ENCODE results near the gene BICDL2. TPM values are rescaled to one million over a fixed set of nuclear protein-coding genes. Genes with fewer than 3 reads are reported as not detected.

The BICDL2 gene
- total and polyA plus RNA-seq, 2 of the 8 experiments (the other 6 are each of a cell fraction or from before 2014, with no cell fraction given): 7.3 to 15.9 TPM

GRCh38 chr16:3050487-3050886 lies 13.7 kb upstream of the BICDL2 start:
- H2BK12ac ChIP-seq (ENCODE audit: low read depth, low read length): no peak overlapping the region
- no peak overlapping the region for H2BK20ac ChIP-seq (ENCODE audit: low read length)
- no peaks in the 10 kb centered on the region; a peak in 1 of 8 replicates for H3K36me3 ChIP-seq (ENCODE audit: control insufficient read depth in 2 of 4, insufficient read depth in 4 of 4, low read length in 3 of 4)
- H2BK5ac ChIP-seq (ENCODE audit: low read depth, low read length): no peak overlapping the region
- H2BK15ac ChIP-seq (ENCODE audit: low read length): no peak overlapping the region
- no peak overlapping the region for H3K14ac ChIP-seq (ENCODE audit: insufficient read length)
- no peak overlapping the region for H3K27ac ChIP-seq (ENCODE audit: low read depth, low read length)
- no peak overlapping the region for H4K91ac ChIP-seq (replicated peaks; ENCODE audit: insufficient read length, low read length)
- ChIA-PET CTCF (ENCODE audit: partially characterized antibody) (interaction anchor here (2.5 to 7.4 kb wide), 2 partner anchors 9 to 19 kb away, joined by 10 to 117 read pairs; no protein-coding TSS in a partner anchor), POLR2A (ENCODE audit: partially characterized antibody) (interaction anchor here (0.7 to 6.1 kb wide), 8 partner anchors 8 to 91 kb away, joined by 3 to 94 read pairs (median 12); partner anchors contain the start of genes BICDL2, CLDN6, HCFC1R1 and THOC6)
- H4K20me1 ChIP-seq (replicated peaks in 1 of 2; ENCODE audit: control insufficient read depth in 1 of 2, insufficient read depth in 2 of 2, low read length in 2 of 2): peaks cover 0 to 18% of the 10 kb centered on the region in 2 experiments
- no peak overlapping the region for H2AK5ac ChIP-seq (ENCODE audit: low read depth, low read length)
- peaks cover 0 to 3% (median 2%) of the 10 kb centered on the region in 4 experiments; a peak in 3 of 7 replicates for H3K4me1 ChIP-seq (replicated peaks in 1 of 4; ENCODE audit: control insufficient read depth in 3 of 4, insufficient read depth in 4 of 4, low read length in 3 of 4)
- H3K18ac ChIP-seq (ENCODE audit: extremely low read depth, low read length): no peak overlapping the region
- H3K23me2 ChIP-seq (ENCODE audit: low read depth, low read length): peaks cover 6% of the 10 kb centered on the region; the same call in 1 of the 2 replicates
- H3K56ac ChIP-seq (replicated peaks; ENCODE audit: insufficient read length, low read depth, low read length): no peak overlapping the region
- no peaks in the 10 kb centered on the region for H3K79me1 ChIP-seq (ENCODE audit: low read depth, low read length)
- 87% methylated on average over 5 of the region's 5 CpGs; no CpG with 5 or more reads in 1 of the 2 experiments for WGBS, 2 experiments (ENCODE audit: extremely low coverage in 1 of 2, insufficient coverage in 1 of 2, insufficient read length in 1 of 2, insufficient replicate concordance in 2 of 2, low coverage in 1 of 2, low lambda C conversion rate in 2 of 2, missing lambda C conversion rate in 1 of 2)
- DNase-seq (ENCODE audit: low read depth in 1 of 2, low spot score in 2 of 2) (no peak), FAIRE-seq (no peak)
- H2AFZ ChIP-seq (ENCODE audit: low read length): no peak overlapping the region
- H3K4me3 ChIP-seq (ENCODE audit: extremely low read depth in 1 of 4, insufficient read depth in 2 of 4, low read depth in 3 of 4, low read length in 4 of 4): no peak overlapping the region
- H3K4me2 ChIP-seq (ENCODE audit: insufficient read depth in 1 of 2, low read depth in 2 of 2, low read length in 2 of 2): no peak overlapping the region
- peaks cover 0 to 8% (median 3%) of the 10 kb centered on the region in 4 experiments; a peak in 6 of 7 replicates for H3K27me3 ChIP-seq (replicated peaks in 1 of 4; ENCODE audit: control insufficient read depth in 3 of 4, extremely low read depth in 1 of 4, insufficient read depth in 3 of 4, low read length in 3 of 4)
- no peak overlapping the region for H3K4ac ChIP-seq (replicated peaks; ENCODE audit: insufficient read length, low read depth, low read length)
- H4K5ac ChIP-seq (ENCODE audit: insufficient read length, low read depth, low read length): no peak overlapping the region
- no peak overlapping the region for H2BK120ac ChIP-seq (replicated peaks; ENCODE audit: low read depth, low read length)
- no peak overlapping the region for H3K23ac ChIP-seq (ENCODE audit: insufficient read length)
- no peaks in the 10 kb centered on the region for H3K9me3 ChIP-seq (ENCODE audit: insufficient read depth in 2 of 2, low read depth in 1 of 2, low read length in 1 of 2)
- no peak overlapping the region for H3K9ac ChIP-seq (replicated peaks in 1 of 4; ENCODE audit: extremely low read depth in 1 of 4, low read depth in 3 of 4, low read length in 3 of 4)
- H3K79me2 ChIP-seq (ENCODE audit: control insufficient read depth in 1 of 2, insufficient read depth in 2 of 2, low read length in 2 of 2): no peaks in the 10 kb centered on the region
- H4K8ac ChIP-seq (ENCODE audit: extremely low read depth, insufficient read depth, low read length): no peak overlapping the region; the same call in 1 of the 2 replicates
- TF ChIP-seq ASH2L (IDR thresholded peaks at IDR 0.05; ENCODE audit: low read length): no peak
- TF ChIP-seq KDM1A (IDR thresholded peaks at IDR 0.05; ENCODE audit: borderline replicate concordance, low read length): no peak
- no peak for TF ChIP-seq TAF7 (optimal IDR thresholded peaks at IDR 0.05; ENCODE audit: borderline replicate concordance, low read depth, low read length)
- TF ChIP-seq RFX5 (IDR thresholded peaks at IDR 0.05; ENCODE audit: borderline replicate concordance, low read depth, low read length): no peak
- no peak for TF ChIP-seq CEBPB (IDR thresholded peaks at IDR 0.05; ENCODE audit: low read depth, low read length)
- no peak for TF ChIP-seq FOSL1 (IDR thresholded peaks at IDR 0.05; ENCODE audit: insufficient read depth, low read depth, low read length)
- TF ChIP-seq HDAC2 (IDR thresholded peaks at IDR 0.05; ENCODE audit: borderline replicate concordance in 1 of 2, low read depth in 2 of 2, low read length in 2 of 2): no peak
- no peak for TF ChIP-seq TEAD4 (IDR thresholded peaks at IDR 0.05; ENCODE audit: low read depth, low read length)
- no peak for TF ChIP-seq CBX5 (IDR thresholded peaks at IDR 0.05; ENCODE audit: low read depth, low read length)
- TF ChIP-seq TAF1 (IDR thresholded peaks at IDR 0.05; ENCODE audit: low read depth, low read length): no peak
- TF ChIP-seq HDAC6 (IDR thresholded peaks at IDR 0.05; ENCODE audit: low read depth, low read length): no peak
- TF ChIP-seq SIN3A (conservative IDR thresholded peaks at IDR 0.05 in 1 of 2, IDR thresholded peaks at IDR 0.05 in 1 of 2; ENCODE audit: low read depth in 1 of 2, low read length in 2 of 2): no peak
- no peak for TF ChIP-seq MAFK (IDR thresholded peaks at IDR 0.05; ENCODE audit: low read depth, low read length)
- TF ChIP-seq RXRA (IDR thresholded peaks at IDR 0.05; ENCODE audit: insufficient read depth, low read depth, low read length): no peak

Data from H1 (cell line).